Liver (tissue), 3 donors: Measurements from ENCODE around the gene SIL1.

Source experiments
- CTCF ChIP-seq: fragments of 150-350 bp; IDR thresholded peaks from 2 replicates; pipeline ENCODE4 v1.5.1; 2017; ENCODE audit warnings: improper control_type of control experiment, low read depth, low read length; ENCODE audit not compliant: missing input control
- GABPA ChIP-seq, 2 donors: IDR thresholded peaks in 1 of 2; conservative IDR thresholded peaks in 1 of 2; 2 replicates each; pipeline ENCODE4 v1.6.1; 2016; ENCODE audit warnings: antibody characterized with exemption in 2 of 2, mild to moderate bottlenecking in 1 of 2, moderate library complexity in 1 of 2
- JUND ChIP-seq, 2 donors: IDR thresholded peaks; 2 replicates each; pipeline ENCODE4 v1.6.1; 2016; ENCODE audit warnings: antibody characterized with exemption in 2 of 2
- TAF1 ChIP-seq: conservative IDR thresholded peaks from 2 replicates; pipeline ENCODE4 v1.6.1; 2016; ENCODE audit warnings: antibody characterized with exemption, mild to moderate bottlenecking
- YY1 ChIP-seq: IDR thresholded peaks from 2 replicates; pipeline ENCODE4 v1.6.1; 2016; ENCODE audit warnings: antibody characterized with exemption, mild to moderate bottlenecking
- TF ChIP-seq, protein P1 (sequence below): IDR thresholded peaks from 2 replicates; pipeline ENCODE4 v1.6.1; 2016; ENCODE audit warnings: antibody characterized with exemption, mild to moderate bottlenecking
- TF ChIP-seq, protein P2 (sequence below): IDR thresholded peaks from 2 replicates; pipeline ENCODE4 v1.6.1; 2016; ENCODE audit warnings: antibody characterized with exemption
- TF ChIP-seq, protein P3 (sequence below): IDR thresholded peaks from 2 replicates; pipeline ENCODE4 v1.6.1; 2016; ENCODE audit warnings: antibody characterized with exemption
- donor health status: healthy.
- donor health status: healthy.

GRCh38 chr5:138962614-138963370 is 235.4 kb downstream of the SIL1 start:
- TF ChIP-seq CTCF (no peak), YY1 (no peak), GABPA (IDR thresholded peaks at IDR 0.05 in 1 of 2, conservative IDR thresholded peaks at IDR 0.05 in 1 of 2) (no peak), TAF1 (no peak), JUND (IDR thresholded peaks at IDR 0.05) (no peak)
- TF ChIP-seq, protein P1, sequence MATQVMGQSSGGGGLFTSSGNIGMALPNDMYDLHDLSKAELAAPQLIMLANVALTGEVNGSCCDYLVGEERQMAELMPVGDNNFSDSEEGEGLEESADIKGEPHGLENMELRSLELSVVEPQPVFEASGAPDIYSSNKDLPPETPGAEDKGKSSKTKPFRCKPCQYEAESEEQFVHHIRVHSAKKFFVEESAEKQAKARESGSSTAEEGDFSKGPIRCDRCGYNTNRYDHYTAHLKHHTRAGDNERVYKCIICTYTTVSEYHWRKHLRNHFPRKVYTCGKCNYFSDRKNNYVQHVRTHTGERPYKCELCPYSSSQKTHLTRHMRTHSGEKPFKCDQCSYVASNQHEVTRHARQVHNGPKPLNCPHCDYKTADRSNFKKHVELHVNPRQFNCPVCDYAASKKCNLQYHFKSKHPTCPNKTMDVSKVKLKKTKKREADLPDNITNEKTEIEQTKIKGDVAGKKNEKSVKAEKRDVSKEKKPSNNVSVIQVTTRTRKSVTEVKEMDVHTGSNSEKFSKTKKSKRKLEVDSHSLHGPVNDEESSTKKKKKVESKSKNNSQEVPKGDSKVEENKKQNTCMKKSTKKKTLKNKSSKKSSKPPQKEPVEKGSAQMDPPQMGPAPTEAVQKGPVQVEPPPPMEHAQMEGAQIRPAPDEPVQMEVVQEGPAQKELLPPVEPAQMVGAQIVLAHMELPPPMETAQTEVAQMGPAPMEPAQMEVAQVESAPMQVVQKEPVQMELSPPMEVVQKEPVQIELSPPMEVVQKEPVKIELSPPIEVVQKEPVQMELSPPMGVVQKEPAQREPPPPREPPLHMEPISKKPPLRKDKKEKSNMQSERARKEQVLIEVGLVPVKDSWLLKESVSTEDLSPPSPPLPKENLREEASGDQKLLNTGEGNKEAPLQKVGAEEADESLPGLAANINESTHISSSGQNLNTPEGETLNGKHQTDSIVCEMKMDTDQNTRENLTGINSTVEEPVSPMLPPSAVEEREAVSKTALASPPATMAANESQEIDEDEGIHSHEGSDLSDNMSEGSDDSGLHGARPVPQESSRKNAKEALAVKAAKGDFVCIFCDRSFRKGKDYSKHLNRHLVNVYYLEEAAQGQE: no peak
- TF ChIP-seq, protein P2, sequence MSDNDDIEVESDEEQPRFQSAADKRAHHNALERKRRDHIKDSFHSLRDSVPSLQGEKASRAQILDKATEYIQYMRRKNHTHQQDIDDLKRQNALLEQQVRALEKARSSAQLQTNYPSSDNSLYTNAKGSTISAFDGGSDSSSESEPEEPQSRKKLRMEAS: no peak
- TF ChIP-seq, protein P3, sequence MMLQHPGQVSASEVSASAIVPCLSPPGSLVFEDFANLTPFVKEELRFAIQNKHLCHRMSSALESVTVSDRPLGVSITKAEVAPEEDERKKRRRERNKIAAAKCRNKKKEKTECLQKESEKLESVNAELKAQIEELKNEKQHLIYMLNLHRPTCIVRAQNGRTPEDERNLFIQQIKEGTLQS: no peak
